Measurements from ENCODE around the gene COX4I1.

The COX4I1 gene

GRCh38 chr16:85844169-85844481 lies 44.6 kb downstream of the COX4I1 start:
- no peak for DNase-seq

GRCh38 chr16:85844786-85845185 lies 45.3 kb downstream of the COX4I1 start:
- DNase-seq: no peak

GRCh38 chr16:85845266-85845665 lies 45.8 kb downstream of the COX4I1 start:
- DNase-seq: no peak

GRCh38 chr16:85846461-85846860 lies 47.0 kb downstream of the COX4I1 start:
- DNase-seq: no peak

GRCh38 chr16:85847036-85847435 lies 47.5 kb downstream of the COX4I1 start:
- DNase-seq: no peak

GRCh38 chr16:85847681-85848601 lies 48.4 kb downstream of the COX4I1 start:
- no peak for DNase-seq

- DNase-seq: no peak
Measured at GRCh38 chr16:85848986-85849385, 49.5 kb downstream of the COX4I1 start.

GRCh38 chr16:85849388-85849787 lies 49.9 kb downstream of the COX4I1 start:
- no peak for DNase-seq

- no peak for DNase-seq
Measured at GRCh38 chr16:85850344-85850880, 50.9 kb downstream of the COX4I1 start.

- DNase-seq: no peak
Measured at GRCh38 chr16:85851034-85851785, 51.7 kb downstream of the COX4I1 start.

GRCh38 chr16:85853547-85854545 lies 54.4 kb downstream of the COX4I1 start:
- DNase-seq: no peak

GRCh38 chr16:85854935-85855334 lies 55.4 kb downstream of the COX4I1 start:
- no peak for DNase-seq

- no peak for DNase-seq
Measured at GRCh38 chr16:85856079-85856478, 56.6 kb downstream of the COX4I1 start.

- no peak for DNase-seq
Measured at GRCh38 chr16:85856585-85856984, 57.1 kb downstream of the COX4I1 start.
